Small intestine (tissue), 7 donors: ENCODE measurements around the gene OPA3. TPM values are rescaled to one million over a fixed set of nuclear protein-coding genes. Genes with fewer than 3 reads are reported as not detected.

Experiments used
- DNase-seq, 2 donors: peaks; one replicate each; pipeline versions ENCODE4 v3.0.0 to v3.0.0-alpha.2; 2013
- FAIRE-seq: peaks from 2 replicates; lab custom pipeline; 2012; peaks lifted over from hg19 to GRCh38; lab: Jason Lieb, UNC
- H3K27ac ChIP-seq, 3 donors: one replicate each; pipeline ENCODE4 v1.5.1; 2013; ENCODE audit warnings: low read length in 2 of 3, mild to moderate bottlenecking in 2 of 3, control low read depth in 1 of 3, inconsistent platforms in 1 of 3, low read depth in 1 of 3, moderate library complexity in 1 of 3
- H3K27me3 ChIP-seq, 3 donors: one replicate each; pipeline ENCODE4 v1.6.1; 2013; ENCODE audit warnings: low read length in 3 of 3, inconsistent platforms in 1 of 3; ENCODE audit not compliant: control insufficient read depth in 3 of 3, insufficient read depth in 3 of 3
- H3K36me3 ChIP-seq, 3 donors: one replicate each; pipeline ENCODE4 v1.6.1; 2013; ENCODE audit warnings: low read length in 3 of 3, inconsistent platforms in 1 of 3, low read depth in 1 of 3, mild to moderate bottlenecking in 1 of 3, moderate library complexity in 1 of 3; ENCODE audit not compliant: control insufficient read depth in 3 of 3, insufficient read depth in 2 of 3
- H3K4me1 ChIP-seq, 3 donors: one replicate each; pipeline ENCODE4 v1.6.1; 2013; ENCODE audit warnings: low read length in 2 of 3, inconsistent platforms in 1 of 3, low read depth in 1 of 3, mild to moderate bottlenecking in 1 of 3, moderate library complexity in 1 of 3; ENCODE audit not compliant: control insufficient read depth in 3 of 3, insufficient read depth in 2 of 3
- H3K4me3 ChIP-seq, 3 donors: one replicate each; pipeline ENCODE4 v1.5.1; 2013; ENCODE audit warnings: low read length in 3 of 3, control low read depth in 1 of 3, inconsistent platforms in 1 of 3, low read depth in 1 of 3, mild to moderate bottlenecking in 1 of 3, moderate library complexity in 1 of 3
- H3K9me3 ChIP-seq, 2 donors: one replicate each; pipeline ENCODE4 v1.6.1; 2013; ENCODE audit warnings: low read depth in 1 of 2, low read length in 1 of 2; ENCODE audit not compliant: control insufficient read depth in 2 of 2, insufficient read depth in 1 of 2
- WGBS, 3 donors: extraction: QIAGEN DNeasy Blood & Tissue Kit; methylation state at CpG; one replicate each; pipeline ENCODE4 v1.1.7; 2013; 5-methylcytosine and 5-hydroxymethylcytosine counted together
- polyA plus RNA-seq, 4 donors: library from polyadenylated mRNA; stranded (reverse) in 3 of 4; unstranded in 1 of 4; fragments of 200-250 nt in 3 of 4; fragments of 120-200 nt in 1 of 4; gene quantifications; one replicate each; pipeline versions ENCODE4 v1.2.1 to v1.2.3, GENCODE V29; 2013
- donor health status: healthy with polysubstance abuse.
- donor health status: control.
- donor health status: control.
- donor health status: Bipolar disorder and iron deficiency.
- donor health status: healthy.

OPA3 gene
- polyA plus RNA-seq, 4 donors = 4.5 to 9.4 (median 6.4) TPM

- H3K4me1 ChIP-seq = peaks cover 0 to 23% (median 5%) of the 10 kb centered on the region in 3 donors
- no peaks in the 10 kb centered on the region for H3K9me3 ChIP-seq
- peaks cover 0 to 4% (median 0%) of the 10 kb centered on the region in 3 donors for H3K36me3 ChIP-seq
- peak overlapping the region in 1 of 3 donors; percentile 48 for H3K4me3 ChIP-seq
- 81 to 93% (median 92%) methylated on average over 5 of the region's 5 CpGs for WGBS, 3 donors
- FAIRE-seq = no peak
- DNase-seq = no peak
- H3K27me3 ChIP-seq = peaks cover 0 to 43% (median 0%) of the 10 kb centered on the region in 3 donors
- no peak overlapping the region for H3K27ac ChIP-seq
These were observed 92.4 kb downstream of the OPA3 start for GRCh38 chr19:45492137-45492626.

GRCh38 chr19:45489216-45489855, 95.3 kb downstream of the OPA3 start:
- peaks cover 0 to 4% (median 0%) of the 10 kb centered on the region in 3 donors for H3K36me3 ChIP-seq
- H3K27me3 ChIP-seq = peaks cover 0 to 18% (median 0%) of the 10 kb centered on the region in 3 donors
- no peak overlapping the region for H3K27ac ChIP-seq
- FAIRE-seq (no peak), DNase-seq (no peak)
- H3K4me1 ChIP-seq = peaks cover 0 to 13% (median 0%) of the 10 kb centered on the region in 3 donors
- WGBS, 3 donors = 75 to 89% (median 83%) methylated on average over 20 of the region's 20 CpGs
- no peak overlapping the region for H3K4me3 ChIP-seq
- H3K9me3 ChIP-seq = no peaks in the 10 kb centered on the region

- FAIRE-seq = no peak
- 84 to 88% (median 84%) methylated on average over 15 of the region's 15 CpGs for WGBS, 3 donors
- no peaks in the 10 kb centered on the region for H3K9me3 ChIP-seq
These were observed 95.9 kb downstream of the OPA3 start for GRCh38 chr19:45488708-45489107.

GRCh38 chr19:45485305-45486077, 99.1 kb downstream of the OPA3 start:
- Histone ChIP-seq H3K4me3 (peak overlapping the region; percentile 61 to 75 (median 67)), H3K27ac (peak overlapping the region in 1 of 3 donors; percentile 73), H3K4me1 (peaks cover 0 to 2% (median 0%) of the 10 kb centered on the region in 3 donors), H3K36me3 (peaks cover 0 to 4% (median 0%) of the 10 kb centered on the region in 3 donors), H3K9me3 (no peaks in the 10 kb centered on the region), H3K27me3 (no peaks in the 10 kb centered on the region)
- 0 to 2% (median 1%) methylated on average over 31 to 35 of the region's 35 CpGs for WGBS, 3 donors
- no peak for FAIRE-seq
- DNase-seq = peak; percentile 95 to 96

More at GRCh38 chr19:45488708-45489107, 95.9 kb downstream of the OPA3 start:
- peaks cover 0 to 14% (median 0%) of the 10 kb centered on the region in 3 donors for H3K27me3 ChIP-seq
- no peak for DNase-seq
- H3K27ac ChIP-seq = no peak overlapping the region
- peaks cover 0 to 13% (median 0%) of the 10 kb centered on the region in 3 donors for H3K4me1 ChIP-seq
- H3K4me3 ChIP-seq = no peak overlapping the region
- peaks cover 0 to 4% (median 0%) of the 10 kb centered on the region in 3 donors for H3K36me3 ChIP-seq

- Histone ChIP-seq H3K27ac (no peak overlapping the region), H3K27me3 (no peaks in the 10 kb centered on the region), H3K4me1 (peaks cover 0 to 2% (median 0%) of the 10 kb centered on the region in 3 donors), H3K36me3 (peaks cover 0 to 4% (median 0%) of the 10 kb centered on the region in 3 donors), H3K4me3 (no peak overlapping the region), H3K9me3 (no peaks in the 10 kb centered on the region)
- WGBS, 3 donors = 52 to 75% (median 65%) methylated on average over 13 of the region's 13 CpGs
- DNase-seq (no peak), FAIRE-seq (no peak)
These were observed 100.2 kb downstream of the OPA3 start for GRCh38 chr19:45484273-45484945.

- H3K27ac ChIP-seq = no peak overlapping the region
- 76 to 88% (median 83%) methylated on average over 5 of the region's 5 CpGs for WGBS, 3 donors
- no peak for DNase-seq
- H3K27me3 ChIP-seq = no peaks in the 10 kb centered on the region
- H3K4me3 ChIP-seq = no peak overlapping the region
- H3K36me3 ChIP-seq = no peaks in the 10 kb centered on the region
- no peak for FAIRE-seq
- peaks cover 0 to 5% (median 0%) of the 10 kb centered on the region in 3 donors for H3K4me1 ChIP-seq
- no peaks in the 10 kb centered on the region for H3K9me3 ChIP-seq
These were observed 101.6 kb downstream of the OPA3 start for GRCh38 chr19:45483033-45483432.

GRCh38 chr19:45478454-45479238, 106.0 kb downstream of the OPA3 start:
- H3K27me3 ChIP-seq = peaks cover 0 to 33% (median 0%) of the 10 kb centered on the region in 3 donors
- WGBS, 3 donors = 0% methylated on average over 39 of the region's 39 CpGs
- peak overlapping the region in 2 of 3 donors; percentile 45 to 50 for H3K4me3 ChIP-seq
- no peaks in the 10 kb centered on the region for H3K36me3 ChIP-seq
- FAIRE-seq = no peak
- peak; percentile 93 to 94 for DNase-seq
- peaks cover 0 to 7% (median 0%) of the 10 kb centered on the region in 3 donors for H3K4me1 ChIP-seq
- H3K9me3 ChIP-seq = no peaks in the 10 kb centered on the region
- peak overlapping the region; percentile 70 to 94 (median 88) for H3K27ac ChIP-seq
